Measurements from ENCODE around the gene SUCLA2.
A peak's percentile ranks its signal among the peaks of the same experiment; 100 is the strongest.

SUCLA2 gene

DNA sequence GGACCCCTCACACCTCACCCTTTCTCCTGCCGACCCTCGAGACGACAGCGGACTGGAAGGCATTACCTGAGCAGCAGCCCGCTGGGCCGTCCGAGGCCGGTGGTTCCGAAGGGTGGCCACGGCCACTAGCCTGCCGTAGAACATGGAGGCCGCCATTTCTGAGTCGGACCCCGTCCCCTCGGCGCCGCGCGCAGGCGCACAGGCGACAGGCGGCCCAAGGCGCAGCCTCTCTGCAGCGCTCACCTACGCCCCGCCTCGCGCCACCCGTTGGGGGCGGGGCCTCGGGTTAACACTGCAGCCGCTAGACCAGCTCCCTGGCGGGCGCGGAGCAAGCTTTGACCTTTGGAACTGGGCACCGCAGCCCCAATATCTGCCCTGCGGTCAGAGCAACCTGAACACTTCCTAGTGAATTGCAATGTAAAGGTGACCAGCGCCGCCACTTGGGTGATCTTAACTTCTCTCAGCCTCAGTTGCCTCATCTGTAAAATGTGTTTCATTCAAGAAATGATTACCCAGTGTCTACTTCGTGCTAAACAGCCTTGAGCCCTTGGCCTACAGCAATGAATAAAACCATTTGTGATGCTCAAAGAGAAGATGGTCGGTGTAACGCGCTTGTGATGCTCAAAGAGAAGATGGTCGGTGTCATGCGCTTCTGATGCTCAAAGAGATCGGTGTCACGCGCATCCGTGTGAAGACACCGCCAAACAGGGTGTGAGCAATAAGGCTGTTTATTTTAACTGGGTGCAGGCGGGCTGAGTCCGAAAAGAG, at the start of gene SUCLA2:
TSS of gene SUCLA2 (minus strand) at position 160 of the 768 bp plus-strand sequence. CDS start at position 156, 4 bp downstream.
- H3K9ac ChIP-seq (ENCODE audit: low read length in 2 of 2) = peak within 1 kb of the TSS; percentile 91 to 95
- H3K27ac ChIP-seq (ENCODE audit: low read length) = peak within 1 kb of the TSS; percentile 64
- H3K27me3 ChIP-seq (ENCODE audit: control insufficient read depth in 1 of 2, insufficient read depth in 2 of 2, low read length in 2 of 2) = no peaks in the 10 kb centered on the region
- H3K9me3 ChIP-seq (ENCODE audit: control insufficient read depth in 2 of 2, low read length in 2 of 2) = no peaks in the 10 kb centered on the region
- peaks cover 12% of the 10 kb centered on the region for H3K4me1 ChIP-seq (ENCODE audit: control insufficient read depth, insufficient read depth, low read length)
- H3K4me3 ChIP-seq (ENCODE audit: low read length in 2 of 2) = peak within 1 kb of the TSS; percentile 98 to 99
- no peaks in the 10 kb centered on the region for H3K36me3 ChIP-seq (ENCODE audit: control insufficient read depth in 2 of 2, insufficient read depth in 2 of 2, low read length in 2 of 2)

GRCh38 chr13:48050550-48050949, 49.5 kb upstream of the SUCLA2 start:
- H3K4me1 ChIP-seq (ENCODE audit: control insufficient read depth, insufficient read depth, low read length) = no peaks in the 10 kb centered on the region
- H3K27ac ChIP-seq (ENCODE audit: low read length) = no peak overlapping the region
- no peaks in the 10 kb centered on the region for H3K9me3 ChIP-seq (ENCODE audit: control insufficient read depth in 2 of 2, low read length in 2 of 2)
- H3K27me3 ChIP-seq (ENCODE audit: control insufficient read depth in 1 of 2, insufficient read depth in 2 of 2, low read length in 2 of 2) = no peaks in the 10 kb centered on the region
- peaks cover 16 to 21% of the 10 kb centered on the region in 2 donors for H3K36me3 ChIP-seq (ENCODE audit: control insufficient read depth in 2 of 2, insufficient read depth in 2 of 2, low read length in 2 of 2)
- H3K4me3 ChIP-seq (ENCODE audit: low read length in 2 of 2) = no peak overlapping the region
- no peak overlapping the region for H3K9ac ChIP-seq (ENCODE audit: low read length in 2 of 2)

- Histone ChIP-seq H3K36me3 (ENCODE audit: control insufficient read depth in 2 of 2, insufficient read depth in 2 of 2, low read length in 2 of 2) (peaks cover 0 to 8% of the 10 kb centered on the region in 2 donors), H3K4me1 (ENCODE audit: control insufficient read depth, insufficient read depth, low read length) (no peaks in the 10 kb centered on the region), H3K9me3 (ENCODE audit: control insufficient read depth in 2 of 2, low read length in 2 of 2) (no peaks in the 10 kb centered on the region), H3K27me3 (ENCODE audit: control insufficient read depth in 1 of 2, insufficient read depth in 2 of 2, low read length in 2 of 2) (no peaks in the 10 kb centered on the region), H3K4me3 (ENCODE audit: low read length in 2 of 2) (no peak overlapping the region), H3K9ac (ENCODE audit: low read length in 2 of 2) (no peak overlapping the region), H3K27ac (ENCODE audit: low read length) (no peak overlapping the region)
Measured at GRCh38 chr13:48043789-48044503, 42.9 kb upstream of the SUCLA2 start.

GRCh38 chr13:48042894-48043293, 41.8 kb upstream of the SUCLA2 start:
- H3K4me1 ChIP-seq (ENCODE audit: control insufficient read depth, insufficient read depth, low read length) = peaks cover 6% of the 10 kb centered on the region
- H3K9me3 ChIP-seq (ENCODE audit: control insufficient read depth in 2 of 2, low read length in 2 of 2) = no peaks in the 10 kb centered on the region
- no peaks in the 10 kb centered on the region for H3K27me3 ChIP-seq (ENCODE audit: control insufficient read depth in 1 of 2, insufficient read depth in 2 of 2, low read length in 2 of 2)
- H3K9ac ChIP-seq (ENCODE audit: low read length in 2 of 2) = no peak overlapping the region
- H3K36me3 ChIP-seq (ENCODE audit: control insufficient read depth in 2 of 2, insufficient read depth in 2 of 2, low read length in 2 of 2) = peaks cover 0 to 5% of the 10 kb centered on the region in 2 donors
- no peak overlapping the region for H3K4me3 ChIP-seq (ENCODE audit: low read length in 2 of 2)
- H3K27ac ChIP-seq (ENCODE audit: low read length) = no peak overlapping the region

DNA sequence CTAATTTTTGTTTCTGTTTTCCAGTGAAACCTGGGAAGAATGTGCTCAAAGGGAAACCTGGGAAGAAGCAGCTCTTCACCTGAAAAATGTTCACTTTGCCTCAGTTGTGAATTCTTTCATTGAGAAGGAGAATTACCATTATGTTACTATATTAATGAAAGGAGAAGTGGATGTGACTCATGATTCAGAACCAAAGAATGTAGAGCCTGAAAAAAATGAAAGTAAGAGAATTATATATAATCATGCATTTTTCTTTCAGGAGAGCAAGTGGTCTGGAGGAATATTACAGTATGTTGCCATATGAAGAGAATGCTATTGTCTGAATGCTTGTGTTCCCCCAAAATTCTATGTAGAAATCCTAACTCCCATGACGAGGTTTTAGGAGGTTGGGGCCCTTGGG, 39.8 kb upstream of the SUCLA2 start:
- Histone ChIP-seq H3K4me1 (ENCODE audit: control insufficient read depth, insufficient read depth, low read length) (peaks cover 12% of the 10 kb centered on the region), H3K27me3 (ENCODE audit: control insufficient read depth in 1 of 2, insufficient read depth in 2 of 2, low read length in 2 of 2) (no peaks in the 10 kb centered on the region), H3K9ac (ENCODE audit: low read length in 2 of 2) (no peak overlapping the region), H3K36me3 (ENCODE audit: control insufficient read depth in 2 of 2, insufficient read depth in 2 of 2, low read length in 2 of 2) (peaks cover 0 to 5% of the 10 kb centered on the region in 2 donors), H3K9me3 (ENCODE audit: control insufficient read depth in 2 of 2, low read length in 2 of 2) (no peaks in the 10 kb centered on the region), H3K4me3 (ENCODE audit: low read length in 2 of 2) (no peak overlapping the region), H3K27ac (ENCODE audit: low read length) (no peak overlapping the region)

GRCh38 chr13:48040049-48040448, 39.0 kb upstream of the SUCLA2 start:
- H3K27ac ChIP-seq (ENCODE audit: low read length) = no peak overlapping the region
- no peak overlapping the region for H3K9ac ChIP-seq (ENCODE audit: low read length in 2 of 2)
- no peak overlapping the region for H3K4me3 ChIP-seq (ENCODE audit: low read length in 2 of 2)
- H3K4me1 ChIP-seq (ENCODE audit: control insufficient read depth, insufficient read depth, low read length) = peaks cover 12% of the 10 kb centered on the region
- H3K27me3 ChIP-seq (ENCODE audit: control insufficient read depth in 1 of 2, insufficient read depth in 2 of 2, low read length in 2 of 2) = no peaks in the 10 kb centered on the region
- no peaks in the 10 kb centered on the region for H3K9me3 ChIP-seq (ENCODE audit: control insufficient read depth in 2 of 2, low read length in 2 of 2)
- peaks cover 0 to 5% of the 10 kb centered on the region in 2 donors for H3K36me3 ChIP-seq (ENCODE audit: control insufficient read depth in 2 of 2, insufficient read depth in 2 of 2, low read length in 2 of 2)

- Histone ChIP-seq H3K27me3 (ENCODE audit: control insufficient read depth in 1 of 2, insufficient read depth in 2 of 2, low read length in 2 of 2) (no peaks in the 10 kb centered on the region), H3K4me1 (ENCODE audit: control insufficient read depth, insufficient read depth, low read length) (peaks cover 12% of the 10 kb centered on the region), H3K9ac (ENCODE audit: low read length in 2 of 2) (no peak overlapping the region), H3K4me3 (ENCODE audit: low read length in 2 of 2) (no peak overlapping the region), H3K36me3 (ENCODE audit: control insufficient read depth in 2 of 2, insufficient read depth in 2 of 2, low read length in 2 of 2) (peaks cover 0 to 5% of the 10 kb centered on the region in 2 donors), H3K27ac (ENCODE audit: low read length) (no peak overlapping the region), H3K9me3 (ENCODE audit: control insufficient read depth in 2 of 2, low read length in 2 of 2) (no peaks in the 10 kb centered on the region)
Measured at GRCh38 chr13:48038761-48039160, 37.7 kb upstream of the SUCLA2 start.

DNA sequence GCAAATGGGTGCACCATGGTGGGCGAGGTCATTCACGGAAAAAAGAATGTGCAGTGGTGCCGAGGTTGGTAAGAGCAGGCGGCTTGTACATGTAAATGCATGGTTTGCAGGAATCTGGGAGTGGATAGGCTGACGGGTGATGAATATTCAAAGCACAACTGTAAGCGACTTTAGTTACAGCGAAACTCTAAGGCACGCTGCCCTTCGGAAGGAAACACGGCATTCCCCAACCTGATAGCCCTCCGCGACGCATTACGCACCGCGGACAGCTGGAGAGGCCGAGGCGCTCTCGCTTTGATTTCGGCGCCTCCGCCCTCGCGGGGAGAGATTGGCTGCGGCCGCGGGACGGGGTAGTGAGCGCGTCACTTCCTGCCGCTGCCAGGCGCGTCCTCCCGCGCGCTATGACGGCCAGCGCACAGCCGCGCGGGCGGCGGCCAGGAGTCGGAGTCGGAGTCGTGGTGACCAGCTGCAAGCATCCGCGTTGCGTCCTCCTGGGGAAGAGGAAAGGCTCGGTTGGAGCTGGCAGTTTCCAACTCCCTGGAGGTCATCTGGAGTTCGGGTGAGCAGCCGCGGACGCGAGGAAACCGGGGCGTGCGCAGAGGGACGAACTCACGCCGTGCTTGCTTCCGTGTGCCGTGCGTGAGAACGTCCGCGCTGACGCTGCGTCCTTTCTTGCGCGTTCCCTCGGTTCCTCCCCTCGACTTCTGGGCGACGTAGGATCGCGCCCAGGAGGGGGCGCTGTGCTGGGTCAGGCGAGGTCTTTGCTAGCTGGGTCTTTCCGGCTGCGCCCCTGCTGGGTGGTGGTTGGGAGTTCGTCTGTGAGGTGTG, 36.5 kb upstream of the SUCLA2 start, which contains the start of gene NUDT15:
TSS of gene NUDT15 (plus strand) at position 381 of the 828 bp plus-strand sequence. CDS start at position 402, 21 bp downstream.
- peaks cover 0 to 5% of the 10 kb centered on the region in 2 donors for H3K36me3 ChIP-seq (ENCODE audit: control insufficient read depth in 2 of 2, insufficient read depth in 2 of 2, low read length in 2 of 2)
- no peaks in the 10 kb centered on the region for H3K9me3 ChIP-seq (ENCODE audit: control insufficient read depth in 2 of 2, low read length in 2 of 2)
- peak within 1 kb of the TSS; percentile 83 to 92 for H3K9ac ChIP-seq (ENCODE audit: low read length in 2 of 2)
- H3K27me3 ChIP-seq (ENCODE audit: control insufficient read depth in 1 of 2, insufficient read depth in 2 of 2, low read length in 2 of 2) = no peaks in the 10 kb centered on the region
- H3K4me1 ChIP-seq (ENCODE audit: control insufficient read depth, insufficient read depth, low read length) = peaks cover 12% of the 10 kb centered on the region
- peak within 1 kb of the TSS; percentile 88 to 96 for H3K4me3 ChIP-seq (ENCODE audit: low read length in 2 of 2)
- peak within 1 kb of the TSS; percentile 88 for H3K27ac ChIP-seq (ENCODE audit: low read length)

DNA sequence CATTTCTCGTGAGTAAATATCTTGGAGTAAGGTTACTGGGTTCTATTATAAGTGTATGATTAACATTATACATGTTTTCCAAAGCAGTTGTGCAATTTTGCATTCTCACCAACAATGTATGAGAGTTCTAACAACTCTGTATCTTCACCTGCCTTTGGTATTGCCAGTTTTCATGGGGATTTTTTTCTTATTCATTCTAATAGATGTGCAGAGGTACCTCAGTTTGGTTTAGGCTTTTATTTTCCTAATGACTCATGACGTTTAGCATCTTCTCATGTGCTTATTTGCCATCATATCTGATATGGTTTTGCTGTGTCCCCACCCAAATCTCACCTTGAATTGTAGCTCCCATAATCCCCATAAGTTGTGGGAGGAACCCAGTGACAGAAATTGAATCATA, 28.8 kb upstream of the SUCLA2 start:
- Histone ChIP-seq H3K4me1 (ENCODE audit: control insufficient read depth, insufficient read depth, low read length) (no peaks in the 10 kb centered on the region), H3K36me3 (ENCODE audit: control insufficient read depth in 2 of 2, insufficient read depth in 2 of 2, low read length in 2 of 2) (no peaks in the 10 kb centered on the region), H3K9ac (ENCODE audit: low read length in 2 of 2) (no peak overlapping the region), H3K27ac (ENCODE audit: low read length) (no peak overlapping the region), H3K27me3 (ENCODE audit: control insufficient read depth in 1 of 2, insufficient read depth in 2 of 2, low read length in 2 of 2) (no peaks in the 10 kb centered on the region), H3K9me3 (ENCODE audit: control insufficient read depth in 2 of 2, low read length in 2 of 2) (no peaks in the 10 kb centered on the region), H3K4me3 (ENCODE audit: low read length in 2 of 2) (no peak overlapping the region)

GRCh38 chr13:48028066-48028465, 27.0 kb upstream of the SUCLA2 start:
- no peaks in the 10 kb centered on the region for H3K36me3 ChIP-seq (ENCODE audit: control insufficient read depth in 2 of 2, insufficient read depth in 2 of 2, low read length in 2 of 2)
- no peaks in the 10 kb centered on the region for H3K9me3 ChIP-seq (ENCODE audit: control insufficient read depth in 2 of 2, low read length in 2 of 2)
- H3K27ac ChIP-seq (ENCODE audit: low read length) = no peak overlapping the region
- H3K4me3 ChIP-seq (ENCODE audit: low read length in 2 of 2) = no peak overlapping the region
- no peaks in the 10 kb centered on the region for H3K4me1 ChIP-seq (ENCODE audit: control insufficient read depth, insufficient read depth, low read length)
- H3K9ac ChIP-seq (ENCODE audit: low read length in 2 of 2) = no peak overlapping the region
- H3K27me3 ChIP-seq (ENCODE audit: control insufficient read depth in 1 of 2, insufficient read depth in 2 of 2, low read length in 2 of 2) = no peaks in the 10 kb centered on the region
